ENCODE measurements around the gene TM9SF4.
A peak's percentile ranks its signal among the peaks of the same experiment; 100 is the strongest.
"Not testable (repeated sequence)": the region's sequence is repeated elsewhere in the genome, so short reads cannot be mapped to it uniquely, and the experiment has no call there.

The TM9SF4 gene

DNA sequence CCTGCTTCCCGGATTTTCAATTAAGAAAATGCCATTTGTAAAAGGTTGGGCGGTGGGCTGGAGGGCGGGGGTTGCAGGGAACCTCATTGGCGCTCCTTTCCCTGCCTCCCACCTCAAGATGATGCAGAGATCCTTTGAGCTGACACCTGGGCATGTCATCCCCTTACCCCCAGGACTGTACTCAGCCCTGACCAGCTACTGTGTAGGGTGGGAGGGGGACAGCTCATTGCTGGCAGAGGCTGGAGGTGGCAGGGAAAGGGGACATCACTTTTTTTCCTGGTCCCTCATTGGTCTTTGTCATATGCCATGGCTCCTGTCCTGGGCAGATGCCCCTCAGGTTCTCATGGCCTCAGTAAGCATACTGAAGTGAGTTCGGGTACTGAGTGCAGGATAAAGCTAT is 83.8 kb downstream of the TM9SF4 start:
- not testable (repeated sequence) for DNase-seq

DNA sequence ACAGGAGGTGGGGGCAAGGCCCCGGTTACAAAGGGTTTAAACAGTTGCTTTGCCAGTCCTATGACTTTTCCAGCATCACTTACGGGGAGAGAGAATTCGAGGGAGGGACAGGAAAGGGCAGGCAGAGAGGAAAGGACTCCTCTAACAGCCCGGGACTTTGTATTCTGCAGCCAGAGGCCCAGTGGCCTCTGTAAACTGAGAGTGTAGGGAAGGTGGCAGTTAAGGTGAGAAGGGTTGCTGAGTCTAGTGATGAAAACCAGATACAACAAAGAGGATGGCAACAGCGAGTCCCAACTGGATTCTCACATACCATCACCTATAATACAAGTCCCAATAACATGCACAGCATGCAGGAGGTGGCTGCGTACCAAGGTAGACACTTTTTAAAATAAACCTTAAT is 84.5 kb downstream of the TM9SF4 start:
- DNase-seq = no peak

DNA sequence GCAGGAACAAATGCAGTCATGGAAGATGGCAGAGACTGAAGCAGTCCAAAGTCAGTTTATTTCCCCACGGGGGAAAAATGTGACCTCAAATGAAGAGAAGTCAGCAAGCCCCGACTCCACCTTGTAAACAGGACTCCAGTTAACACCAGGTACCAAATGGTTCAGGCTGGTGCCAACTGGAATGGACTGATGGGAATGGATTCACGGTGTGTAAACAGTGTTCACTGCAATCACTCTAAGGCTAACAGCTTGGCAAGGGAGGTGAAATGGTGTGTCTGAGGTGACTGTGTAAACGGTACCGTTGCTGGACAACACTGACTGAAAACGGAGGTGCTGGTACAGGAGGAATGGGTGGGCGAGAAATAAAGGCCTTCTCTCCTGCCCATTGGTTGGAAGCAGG is 86.1 kb downstream of the TM9SF4 start:
- DNase-seq = no peak

DNA sequence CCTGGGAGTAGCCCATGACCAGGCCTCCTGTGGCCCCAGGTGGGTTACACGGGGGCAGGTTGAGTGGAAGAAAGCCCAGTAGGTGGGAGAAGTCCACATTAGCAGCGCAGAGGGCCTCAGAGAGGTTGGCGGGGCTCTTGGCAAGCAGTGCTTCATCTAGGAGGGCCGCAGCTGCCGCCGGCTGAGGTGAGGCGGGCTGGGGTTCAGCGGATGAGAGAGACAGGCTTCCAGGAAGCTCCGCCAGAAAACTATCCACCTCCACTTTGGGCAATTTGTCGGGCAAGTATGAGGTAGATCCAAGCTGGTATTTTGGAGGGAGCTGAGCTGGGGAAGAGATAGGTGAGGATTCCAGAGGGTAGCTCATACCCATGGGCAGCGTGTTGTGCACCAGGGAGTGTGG is 87.1 kb downstream of the TM9SF4 start:
- DNase-seq = not testable (repeated sequence)

DNA sequence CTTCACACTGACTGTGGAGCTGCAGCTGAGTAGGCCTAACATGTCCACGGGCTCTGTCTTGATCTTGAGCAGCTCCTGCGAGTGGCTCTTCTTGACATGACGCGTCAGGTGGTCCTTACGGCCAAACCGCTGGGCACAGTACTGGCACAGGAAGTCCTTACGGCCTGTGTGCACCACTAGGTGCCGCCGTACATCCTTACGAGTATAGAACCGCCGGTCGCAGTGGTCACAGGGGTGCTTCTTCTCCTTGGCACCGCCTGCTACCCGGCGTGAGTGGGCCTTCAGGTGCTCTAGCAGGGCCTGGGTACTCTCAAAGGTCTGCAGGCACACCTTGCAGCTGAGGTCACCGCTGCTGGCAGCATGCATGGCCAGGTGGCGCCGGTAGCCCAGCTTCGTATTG is 87.6 kb downstream of the TM9SF4 start:
- not testable (repeated sequence) for DNase-seq

DNA sequence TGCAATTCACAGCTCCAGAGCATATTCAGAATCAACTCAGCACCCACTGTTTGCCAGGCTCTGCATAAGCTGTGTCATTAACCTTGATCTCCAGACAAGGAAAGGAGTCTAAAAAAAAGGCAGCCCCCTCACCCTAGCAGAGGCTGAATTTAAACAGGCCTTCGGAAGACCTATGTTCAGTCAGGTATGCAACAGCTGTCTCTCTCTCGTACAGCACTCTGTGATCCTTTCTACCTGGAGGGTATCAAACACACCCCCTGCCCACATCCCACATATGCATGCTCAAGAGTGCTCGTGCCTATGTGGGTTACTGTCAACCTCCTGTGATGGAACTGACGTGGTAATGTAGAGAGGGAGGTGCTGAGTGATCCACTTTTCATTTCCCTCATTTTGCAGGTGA is 89.5 kb downstream of the TM9SF4 start:
- no peak for DNase-seq

DNA sequence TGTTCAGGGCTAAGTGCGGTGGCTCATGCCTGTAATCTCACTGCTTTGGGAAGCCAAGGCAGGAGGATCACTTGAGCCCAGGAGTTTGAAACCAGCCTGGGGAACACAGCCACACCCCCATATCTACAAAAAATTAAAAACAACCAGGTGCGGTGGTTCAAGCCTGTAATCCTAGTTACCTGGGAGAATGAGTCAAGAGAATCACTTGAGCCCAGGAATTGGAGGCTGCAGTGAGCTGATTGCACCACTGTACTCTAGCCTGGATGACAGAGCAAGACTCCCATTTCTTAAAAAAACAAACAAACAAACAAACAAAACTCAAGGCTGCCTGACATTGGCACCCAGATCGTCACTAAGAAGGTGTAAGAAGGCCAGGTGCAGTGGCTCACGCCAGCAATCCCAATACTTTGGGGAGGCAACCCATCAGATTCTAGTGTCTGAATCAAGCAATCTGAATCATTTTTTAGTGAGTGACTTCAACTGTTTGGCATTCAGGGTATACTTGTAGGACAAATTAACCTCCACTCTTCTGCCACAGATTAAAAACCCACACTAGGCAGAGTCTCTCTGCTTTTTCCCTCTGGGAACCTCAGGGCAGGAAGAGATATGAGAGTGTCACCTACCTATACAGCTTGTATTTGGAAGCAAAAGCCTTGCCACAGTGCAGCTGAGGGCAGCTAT is 91.9 kb downstream of the TM9SF4 start:
- no peak for DNase-seq

DNA sequence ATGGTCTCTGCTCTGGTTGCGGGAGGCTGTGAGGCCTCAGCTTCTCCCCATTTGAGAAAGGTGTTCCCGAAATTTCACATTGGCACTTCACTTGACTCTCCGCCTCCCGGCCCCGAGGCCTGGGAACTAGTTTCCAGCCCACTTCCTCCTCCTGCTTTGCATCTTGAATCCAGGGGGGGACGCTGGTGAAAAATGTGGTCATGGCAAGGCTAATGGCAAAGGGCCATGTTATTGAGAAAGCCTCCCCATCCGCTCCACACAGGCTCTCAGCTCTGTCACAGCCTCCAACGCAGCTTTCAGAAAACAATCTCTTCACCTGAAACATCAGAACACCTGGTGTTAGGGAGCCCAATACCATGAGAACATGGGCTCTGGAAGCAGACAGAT is 92.5 kb downstream of the TM9SF4 start:
- no peak for DNase-seq

DNA sequence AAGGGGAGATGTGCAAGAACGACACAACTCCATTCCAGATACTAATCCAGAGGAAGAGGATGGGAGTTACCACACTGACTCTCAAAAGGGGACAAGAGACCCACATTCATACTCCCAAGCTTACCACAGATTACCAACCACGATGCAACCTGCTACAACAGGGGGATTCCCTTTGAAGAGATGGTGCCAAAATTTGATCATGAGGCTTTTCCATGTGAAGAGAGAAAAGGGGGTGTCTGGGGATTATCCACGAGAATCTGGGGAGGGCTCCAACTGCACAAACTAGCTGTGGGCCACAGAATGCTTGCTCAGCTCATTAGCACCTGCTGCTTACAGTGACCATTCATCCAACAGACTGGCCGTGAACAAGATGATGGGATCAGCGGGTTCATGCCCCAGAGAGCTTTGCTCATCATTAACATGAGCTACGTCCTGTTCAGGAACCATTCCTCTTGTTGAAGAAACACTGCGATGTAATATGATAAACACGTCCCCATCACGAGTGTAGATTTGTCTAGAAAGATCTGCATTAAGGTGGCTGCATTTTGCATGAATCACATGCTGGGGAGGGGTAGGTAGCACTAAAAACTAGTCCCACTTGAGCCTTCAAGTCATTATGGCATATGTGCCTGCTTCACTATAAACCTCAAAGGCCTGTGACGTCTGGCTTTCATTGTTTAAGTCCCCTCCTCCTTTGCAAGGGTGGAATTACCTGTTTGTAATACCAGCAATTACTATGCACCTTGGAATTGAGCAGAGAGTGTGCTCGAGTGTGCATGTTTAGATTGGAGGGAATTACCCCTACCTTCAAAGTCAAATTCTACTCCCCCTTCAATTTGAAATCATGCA is 94.1 kb downstream of the TM9SF4 start:
- DNase-seq = no peak

DNA sequence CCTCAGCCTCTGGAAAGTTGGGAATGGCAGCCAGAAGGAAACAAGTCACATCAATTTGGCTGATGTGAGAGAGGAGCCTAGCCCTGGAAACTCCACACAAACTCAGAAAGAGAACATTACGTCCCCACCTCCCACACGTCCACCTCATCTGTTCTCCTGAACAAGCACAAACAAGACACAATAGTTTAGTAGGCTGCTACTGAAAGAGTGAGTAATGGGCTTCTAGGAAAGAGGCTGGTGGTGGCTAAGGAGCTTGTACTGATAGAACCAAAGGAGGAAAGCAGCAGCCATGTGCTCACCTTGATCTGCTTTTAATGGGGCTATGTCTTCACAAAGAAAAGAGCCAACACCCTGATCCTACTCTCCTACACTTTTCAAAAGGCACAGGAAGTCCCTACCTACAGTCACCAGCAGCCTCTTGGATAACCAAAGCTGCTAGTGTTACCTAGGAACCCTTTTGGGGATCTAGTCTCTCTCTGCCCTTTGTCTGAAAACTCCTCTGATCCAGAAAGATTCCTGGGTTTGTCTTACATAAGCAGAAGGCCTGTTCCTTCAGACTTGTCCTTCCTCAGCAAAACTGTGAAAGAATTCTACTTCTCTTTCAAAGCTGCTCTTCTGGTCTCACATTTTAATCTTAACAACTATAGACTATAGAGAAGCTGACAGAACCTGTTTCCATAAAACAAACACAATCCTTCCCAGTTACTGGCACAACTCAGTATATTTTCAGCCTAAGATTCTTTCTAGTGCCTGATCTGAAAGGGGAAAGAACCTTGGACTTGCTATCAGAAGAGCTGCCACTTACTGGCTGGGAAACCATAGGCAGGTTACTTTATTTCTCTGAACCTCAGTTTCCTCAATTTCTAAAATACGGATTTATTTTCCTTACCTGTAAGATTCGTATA is 94.9 kb downstream of the TM9SF4 start:
- DNase-seq = no peak

DNA sequence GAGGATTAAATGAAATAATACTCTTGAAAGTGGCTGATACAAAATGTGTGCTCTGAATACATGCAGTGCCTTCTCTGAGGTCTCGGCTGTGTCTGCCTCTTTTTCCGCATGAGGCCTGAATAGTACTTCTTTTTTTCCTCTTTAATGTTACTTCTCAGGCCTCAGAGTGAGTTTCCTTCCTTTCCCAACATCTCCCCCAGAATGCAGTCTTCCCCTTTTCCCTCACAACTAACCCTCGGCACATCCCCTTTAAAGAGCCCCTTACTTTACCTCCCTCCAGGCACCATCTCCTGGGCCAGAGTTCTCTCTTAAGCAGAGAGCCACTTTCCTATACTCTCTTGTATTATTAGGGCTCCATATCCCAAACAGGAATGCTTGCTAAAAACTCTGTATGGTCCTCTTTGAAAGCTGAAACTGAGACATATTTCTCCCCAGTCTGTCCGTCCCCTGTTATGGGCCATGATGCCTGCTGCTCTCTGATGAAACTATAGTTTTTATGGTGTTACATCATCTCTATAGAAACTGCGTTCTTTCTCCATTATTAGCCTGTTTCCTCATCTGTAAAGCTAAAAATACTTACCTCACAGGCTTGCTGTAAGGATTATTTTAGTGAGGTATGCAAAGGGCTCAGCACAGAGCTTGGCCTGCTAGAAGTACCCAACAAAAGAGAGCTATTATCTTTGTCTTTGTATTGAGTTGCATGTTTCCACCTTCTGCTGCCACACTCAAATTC is 95.8 kb downstream of the TM9SF4 start:
- no peak for DNase-seq

DNA sequence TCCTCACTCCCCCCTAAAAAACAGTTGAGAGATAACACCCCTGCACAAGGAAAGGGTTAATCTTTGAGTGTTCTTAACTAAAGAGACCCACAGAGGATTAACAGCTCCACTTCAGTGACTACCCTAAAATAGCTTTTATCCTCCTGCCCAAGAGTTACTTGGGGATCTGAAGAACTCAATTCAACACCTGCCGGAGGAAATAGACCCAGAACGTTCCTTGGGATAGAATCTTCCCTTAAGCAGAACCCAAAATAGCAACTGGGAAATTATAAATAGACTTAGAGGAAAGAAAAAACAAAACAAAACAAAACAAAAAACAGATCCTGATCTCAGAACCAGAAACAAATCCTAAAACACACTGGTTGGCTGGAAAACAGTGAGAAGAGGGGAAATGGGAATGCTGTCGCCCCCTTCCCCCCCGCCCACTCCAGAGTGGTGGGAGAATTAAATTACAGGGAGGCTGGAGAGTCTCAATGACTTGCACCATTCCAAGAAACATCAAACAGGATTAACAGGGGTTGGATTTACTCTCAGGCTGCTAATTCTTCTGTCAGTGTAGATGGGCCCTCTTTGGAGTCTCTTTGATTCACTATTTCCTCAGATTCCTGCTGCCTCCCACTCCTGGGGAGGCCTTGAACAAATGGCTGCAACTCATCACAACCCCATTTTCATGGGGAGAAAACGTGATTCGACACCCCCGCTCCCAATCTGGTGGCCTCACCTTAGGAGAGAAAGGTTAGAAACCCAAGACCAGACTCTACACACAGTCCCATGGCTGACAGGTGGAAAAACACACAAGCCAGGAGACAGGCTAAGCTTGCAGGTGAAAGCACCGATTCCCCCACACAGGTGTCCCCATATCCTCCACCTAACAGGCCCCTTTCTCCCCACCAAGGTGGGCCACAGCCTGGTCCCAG is 96.6 kb downstream of the TM9SF4 start:
- no peak for DNase-seq

DNA sequence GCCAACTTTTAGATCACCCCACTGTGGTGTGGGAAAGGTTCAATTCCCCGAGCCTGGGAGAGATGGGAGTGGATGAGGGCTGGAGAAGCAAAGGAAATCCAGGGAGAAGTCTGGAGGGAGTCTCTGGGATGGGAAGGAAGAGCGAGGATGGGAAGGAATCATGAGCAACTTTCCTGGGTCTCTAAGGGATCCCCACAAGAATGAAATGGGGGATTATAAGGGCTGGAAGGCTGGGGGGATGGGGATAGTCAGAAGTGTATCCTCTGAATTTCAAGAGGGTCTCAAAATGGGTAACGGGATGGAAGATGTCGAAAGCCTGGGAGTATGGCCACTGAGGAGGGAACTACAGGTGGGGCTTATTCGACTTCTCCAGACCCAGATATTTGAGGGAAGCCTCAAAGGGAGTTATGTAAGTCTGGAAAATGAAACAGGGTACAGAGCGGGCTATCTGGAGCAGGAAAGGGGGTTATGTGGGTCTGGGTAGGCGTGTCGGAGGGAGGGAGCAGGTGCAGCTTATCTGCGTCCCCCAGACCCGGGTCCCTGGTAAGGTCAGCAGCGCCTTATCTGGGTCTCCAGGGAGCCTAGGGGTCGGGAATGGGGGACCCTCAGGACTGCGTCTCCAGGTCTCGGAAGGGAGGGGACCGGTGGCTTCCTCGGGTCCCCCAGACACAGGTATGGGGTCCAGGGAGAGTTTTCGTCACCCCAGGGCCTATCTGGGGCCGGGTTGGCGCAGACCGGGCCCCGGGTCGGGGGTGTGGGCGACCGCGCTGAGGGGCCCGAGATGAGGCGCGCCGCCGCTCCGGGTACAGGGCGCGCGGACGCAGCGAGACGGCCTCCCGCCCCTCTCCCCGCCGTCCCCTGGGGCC is 97.5 kb downstream of the TM9SF4 start:
- DNase-seq = no peak

DNA sequence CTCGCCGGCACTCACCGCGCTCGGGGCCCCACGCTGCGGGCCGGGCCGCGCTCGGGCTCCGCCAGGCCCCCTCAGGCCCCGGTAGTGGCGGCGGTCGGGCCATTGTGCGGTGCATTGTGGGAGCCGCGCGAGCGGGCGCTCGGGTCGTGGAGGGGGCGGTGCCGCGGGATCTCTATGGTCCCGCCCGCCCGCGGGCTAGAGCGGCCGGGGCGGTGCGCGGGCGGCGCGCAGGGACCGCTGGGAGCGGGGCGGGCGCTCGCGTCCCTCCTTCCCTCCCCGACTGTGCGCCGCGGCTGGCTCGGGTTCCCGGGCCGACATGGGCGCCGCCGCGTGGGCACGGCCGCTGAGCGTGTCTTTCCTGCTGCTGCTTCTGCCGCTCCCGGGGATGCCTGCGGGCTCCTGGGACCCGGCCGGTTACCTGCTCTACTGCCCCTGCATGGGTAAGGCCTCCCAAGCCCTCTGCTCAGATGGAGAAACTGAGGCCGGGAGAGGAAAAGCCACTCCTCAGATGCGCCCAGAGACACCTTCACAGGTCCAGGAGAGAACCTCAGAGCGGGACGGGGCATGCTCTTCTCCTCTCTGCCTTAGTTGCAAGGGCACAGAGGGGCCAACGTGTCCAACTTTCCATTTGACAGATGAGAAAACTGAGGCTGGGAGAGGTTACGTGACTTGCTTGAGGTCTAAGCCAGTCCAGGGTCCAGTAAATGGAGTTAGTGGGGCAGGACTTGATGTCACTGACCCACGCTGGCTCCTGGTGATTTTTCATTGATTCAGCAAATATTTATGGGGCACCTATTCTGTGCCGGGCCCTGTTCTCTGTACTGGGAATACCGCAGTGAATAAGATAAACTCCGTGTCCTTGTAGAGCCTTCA is 98.3 kb downstream of the TM9SF4 start, which contains the start of the genes PLAGL2 and POFUT1:
TSS of gene PLAGL2 (minus strand) at position 118 of the 873 bp plus-strand sequence. CDS start 5,565 bp downstream, outside the sequence.
TSS of gene POFUT1 (plus strand) at position 255 of the 873 bp plus-strand sequence. CDS start at position 317, 62 bp downstream.
- DNase-seq = peak; percentile 33

DNA sequence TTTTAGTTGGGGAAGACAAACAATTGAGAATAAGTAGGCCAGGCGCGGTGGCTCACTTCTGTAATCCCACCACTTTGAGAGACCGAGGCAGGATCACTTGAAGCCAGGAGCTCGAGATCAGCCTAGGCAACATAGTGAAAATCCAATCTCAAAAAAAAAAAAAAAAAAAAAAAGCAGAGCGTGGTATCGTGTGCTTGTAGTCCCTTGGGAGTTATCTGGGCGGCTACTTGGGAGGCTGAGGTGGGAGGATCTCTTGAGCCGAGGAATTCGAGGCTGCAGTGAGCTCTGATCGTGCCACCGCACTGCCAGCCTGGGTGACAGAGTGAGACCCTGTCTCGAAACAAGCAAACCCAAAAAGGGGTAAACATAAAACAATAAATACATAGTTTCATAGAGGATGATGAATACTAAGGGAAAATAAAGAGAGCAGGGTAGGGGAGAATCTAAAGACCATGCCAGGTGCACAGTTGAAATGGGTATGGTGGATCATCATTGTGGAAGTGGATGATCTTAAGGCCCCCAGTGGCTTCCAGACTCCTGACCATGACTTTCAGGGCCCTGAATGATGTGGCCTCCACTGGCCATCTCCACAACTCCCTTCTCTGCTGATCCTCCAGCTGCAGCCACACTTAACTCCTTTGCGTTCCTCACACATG is 99.1 kb downstream of the TM9SF4 start:
- no peak for DNase-seq

DNA sequence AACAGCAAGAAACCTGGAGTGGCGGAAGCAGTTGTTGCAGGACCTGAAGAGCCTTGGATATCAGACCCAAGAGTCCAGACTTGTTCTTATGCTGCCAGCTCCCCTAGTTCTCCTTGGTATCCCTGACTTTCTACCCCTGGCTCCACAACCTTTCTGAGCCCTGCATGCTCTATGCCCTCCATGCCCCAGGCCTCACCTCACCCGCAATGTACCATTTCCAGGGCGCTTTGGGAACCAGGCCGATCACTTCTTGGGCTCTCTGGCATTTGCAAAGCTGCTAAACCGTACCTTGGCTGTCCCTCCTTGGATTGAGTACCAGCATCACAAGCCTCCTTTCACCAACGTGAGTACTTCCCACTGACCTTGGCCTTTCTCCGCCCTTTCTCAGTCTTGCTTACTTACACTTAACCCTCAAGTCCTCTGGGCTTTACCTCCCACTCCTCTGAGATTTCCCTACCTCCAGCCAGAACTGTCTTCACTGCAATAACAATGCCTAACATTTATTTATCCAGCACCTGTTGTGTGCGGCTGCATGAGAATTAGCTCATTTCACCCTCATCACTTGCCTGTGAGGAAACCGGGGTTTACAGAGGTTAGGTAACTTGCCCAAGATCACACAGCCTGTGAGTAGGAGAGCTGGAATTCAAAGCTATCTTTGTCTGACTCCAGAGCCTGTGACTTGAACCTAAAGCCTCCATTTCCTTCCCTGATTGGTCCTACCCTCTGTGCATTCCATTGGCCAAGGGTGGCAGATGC is 100.5 kb downstream of the TM9SF4 start:
- DNase-seq = no peak

DNA sequence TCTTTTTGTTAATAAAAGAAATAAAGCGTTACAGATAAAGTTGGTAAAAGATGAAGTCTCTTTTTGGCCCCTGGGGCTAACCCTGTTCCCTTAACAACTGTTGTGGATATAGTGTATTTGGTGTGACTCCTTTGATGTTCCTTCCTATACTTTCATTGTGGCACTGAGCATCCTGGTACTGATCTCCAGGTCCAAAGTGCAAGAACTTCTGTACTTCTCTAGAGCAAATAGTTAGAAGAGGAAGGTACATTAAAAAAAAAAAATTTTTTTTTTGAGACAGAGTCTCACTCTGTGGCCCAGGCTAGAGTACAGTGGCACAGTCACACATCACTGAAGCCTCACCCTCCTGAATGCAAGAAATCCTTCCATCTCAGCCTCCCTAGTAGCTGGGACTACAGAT is 104.4 kb downstream of the TM9SF4 start:
- no peak for DNase-seq

DNA sequence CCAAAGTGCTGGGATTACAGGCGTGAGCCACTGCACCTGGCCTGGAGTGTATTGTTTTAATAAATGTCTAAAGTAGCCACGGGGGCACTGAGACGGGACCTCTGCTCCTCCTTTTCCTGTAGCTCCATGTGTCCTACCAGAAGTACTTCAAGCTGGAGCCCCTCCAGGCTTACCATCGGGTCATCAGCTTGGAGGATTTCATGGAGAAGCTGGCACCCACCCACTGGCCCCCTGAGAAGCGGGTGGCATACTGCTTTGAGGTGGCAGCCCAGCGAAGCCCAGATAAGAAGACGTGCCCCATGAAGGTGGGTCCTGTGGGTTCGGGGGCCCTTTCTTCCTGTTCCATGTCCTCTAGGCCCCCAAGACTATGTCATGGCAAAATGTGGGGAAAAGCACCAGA is 105.6 kb downstream of the TM9SF4 start:
- no peak for DNase-seq
